NCI-H1694 treated with DMSO at 0.1 percent for 48 hours (cell line): ENCODE measurements around the gene FAM83D.

ENCODE experiments used
- DNase-seq: peaks from one replicate; lab custom pipeline; 2025; lab: John Stamatoyannopoulos, UW

Gene FAM83D

GRCh38 chr20:38926142-38926933 is at the start of gene FAM83D:
Gene FAM83D (plus strand): TSS chr20:38926417. CDS start chr20:38926443, 26 bp downstream.
- DNase-seq = peak; percentile 94

- no peak for DNase-seq
Measured at GRCh38 chr20:38877483-38877882, 48.7 kb upstream of the FAM83D start.

- DNase-seq = no peak
Measured at GRCh38 chr20:38878866-38879265, 47.4 kb upstream of the FAM83D start.

GRCh38 chr20:38880952-38881735 is 45.1 kb upstream of the FAM83D start:
- no peak for DNase-seq

GRCh38 chr20:38881806-38882440 is 44.3 kb upstream of the FAM83D start:
- no peak for DNase-seq

GRCh38 chr20:38882600-38882999 is 43.6 kb upstream of the FAM83D start:
- DNase-seq = no peak

GRCh38 chr20:38883081-38883980 is 42.9 kb upstream of the FAM83D start:
- peak; percentile 95 for DNase-seq

GRCh38 chr20:38883981-38884733 is 42.1 kb upstream of the FAM83D start:
- no peak for DNase-seq

- DNase-seq = no peak
Measured at GRCh38 chr20:38885357-38885756, 40.9 kb upstream of the FAM83D start.

- DNase-seq = no peak
Measured at GRCh38 chr20:38888059-38888831, 38.0 kb upstream of the FAM83D start.

- no peak for DNase-seq
Measured at GRCh38 chr20:38889050-38889449, 37.2 kb upstream of the FAM83D start.

GRCh38 chr20:38889792-38890496 is 36.3 kb upstream of the FAM83D start:
- no peak for DNase-seq

GRCh38 chr20:38890497-38890818 is 35.8 kb upstream of the FAM83D start:
- no peak for DNase-seq

- no peak for DNase-seq
Measured at GRCh38 chr20:38892091-38892981, 33.9 kb upstream of the FAM83D start.

GRCh38 chr20:38893056-38893564 is 33.1 kb upstream of the FAM83D start:
- no peak for DNase-seq

GRCh38 chr20:38893565-38894090 is 32.6 kb upstream of the FAM83D start:
- DNase-seq = peak; percentile 9

GRCh38 chr20:38894091-38894847 is 31.9 kb upstream of the FAM83D start:
- DNase-seq = peak; percentile 76
